ENCODE measurements around the gene WDR20. TPM values are rescaled to one million over a fixed set of nuclear protein-coding genes. Genes with fewer than 3 reads are reported as not detected.
A peak's percentile ranks its signal among the peaks of the same experiment; 100 is the strongest.

The WDR20 gene
- total and polyA plus RNA-seq, 2 of the 8 experiments (the other 6 are each of a cell fraction or from before 2014, with no cell fraction given): 11.2 to 26.7 TPM

DNA sequence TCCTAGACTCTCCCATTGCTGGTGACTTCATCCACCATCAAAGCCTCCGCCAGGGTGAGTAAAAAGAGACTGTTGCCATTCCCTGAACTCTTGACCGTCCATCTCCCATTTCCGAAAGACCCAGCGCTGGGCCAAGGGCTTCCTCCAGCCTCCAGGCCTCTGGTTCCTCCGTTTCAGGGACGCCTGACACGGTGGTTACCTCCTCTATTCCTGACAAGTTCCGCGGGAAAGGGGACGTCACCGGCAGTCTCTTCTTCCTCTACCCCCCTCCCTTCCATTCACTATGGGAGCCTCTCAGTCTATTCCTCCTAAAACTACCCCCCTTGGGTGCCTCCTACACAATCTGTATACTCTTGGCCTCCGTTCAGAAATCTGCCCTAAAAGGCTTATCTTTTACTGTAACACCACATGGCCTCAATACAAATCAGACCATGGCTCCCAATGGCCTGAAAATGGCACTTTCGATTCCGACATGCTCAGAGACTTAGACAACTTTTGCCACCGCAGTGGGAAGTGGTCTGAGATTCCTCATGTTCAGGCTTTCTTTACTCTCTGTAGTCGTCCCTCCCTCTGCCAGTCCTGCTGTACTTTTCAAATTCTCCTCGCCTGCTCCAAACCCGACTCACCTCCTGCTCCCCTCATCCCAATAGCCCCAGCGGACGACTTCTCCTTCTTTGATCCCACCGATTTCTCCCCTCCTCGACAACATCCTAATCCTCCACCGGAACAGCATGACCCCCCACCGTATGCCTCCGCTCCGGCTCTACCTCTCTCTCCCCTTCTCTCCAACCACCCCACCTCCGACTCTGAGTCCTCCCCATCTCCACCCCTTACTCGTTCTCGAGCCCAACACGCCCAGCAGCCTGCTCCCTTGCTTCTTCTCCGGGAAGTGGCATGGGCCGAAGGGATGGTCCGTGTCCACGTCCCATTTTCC is 94.9 kb downstream of the WDR20 start:
- WGBS, 2 experiments (ENCODE audit: extremely low coverage in 1 of 2, insufficient coverage in 1 of 2, insufficient read length in 1 of 2, insufficient replicate concordance in 2 of 2, low coverage in 1 of 2, low lambda C conversion rate in 2 of 2, missing lambda C conversion rate in 1 of 2): 83% methylated on average over 34 of the region's 34 CpGs; no CpG with 5 or more reads in 1 of the 2 experiments
- Histone ChIP-seq H3K4me2 (ENCODE audit: insufficient read depth in 1 of 2, low read depth in 2 of 2, low read length in 2 of 2) (no peak overlapping the region), H3K23me2 (ENCODE audit: low read depth, low read length) (0 out of 2 replicates have a peak, but pooled peaks cover 2% of the 10 kb centered on the region), H3K4ac (replicated peaks; ENCODE audit: insufficient read length, low read depth, low read length) (no peak overlapping the region), H3K36me3 (ENCODE audit: control insufficient read depth in 2 of 4, insufficient read depth in 4 of 4, low read length in 3 of 4) (no peaks in the 10 kb centered on the region), H3K14ac (ENCODE audit: insufficient read length) (no peak overlapping the region), H4K5ac (ENCODE audit: insufficient read length, low read depth, low read length) (no peak overlapping the region), H3K9ac (replicated peaks in 1 of 4; ENCODE audit: extremely low read depth in 1 of 4, low read depth in 3 of 4, low read length in 3 of 4) (no peak overlapping the region; a peak in 1 of 7 replicates), H3K4me1 (replicated peaks in 1 of 4; ENCODE audit: control insufficient read depth in 3 of 4, insufficient read depth in 4 of 4, low read length in 3 of 4) (peaks cover 0 to 6% (median 2%) of the 10 kb centered on the region in 4 experiments; a peak in 4 of 7 replicates), H2BK12ac (ENCODE audit: low read depth, low read length) (0 out of 2 replicates have a peak overlapping the region, but pooled peaks have one; percentile 9), H2BK15ac (ENCODE audit: low read length) (no peak overlapping the region), H2AK5ac (ENCODE audit: low read depth, low read length) (no peak overlapping the region), H3K79me2 (ENCODE audit: control insufficient read depth in 1 of 2, insufficient read depth in 2 of 2, low read length in 2 of 2) (no peaks in the 10 kb centered on the region), H3K56ac (replicated peaks; ENCODE audit: insufficient read length, low read depth, low read length) (no peak overlapping the region), H2BK5ac (ENCODE audit: low read depth, low read length) (no peak overlapping the region), H3K4me3 (ENCODE audit: extremely low read depth in 1 of 4, insufficient read depth in 2 of 4, low read depth in 3 of 4, low read length in 4 of 4) (no peak overlapping the region), H3K27ac (ENCODE audit: low read depth, low read length) (no peak overlapping the region), H4K91ac (replicated peaks; ENCODE audit: insufficient read length, low read length) (no peak overlapping the region), H3K27me3 (replicated peaks in 1 of 4; ENCODE audit: control insufficient read depth in 3 of 4, extremely low read depth in 1 of 4, insufficient read depth in 3 of 4, low read length in 3 of 4) (no peaks in the 10 kb centered on the region), H4K8ac (ENCODE audit: extremely low read depth, insufficient read depth, low read length) (no peak overlapping the region), H3K9me3 (ENCODE audit: insufficient read depth in 2 of 2, low read depth in 1 of 2, low read length in 1 of 2) (no peaks in the 10 kb centered on the region), H2BK120ac (replicated peaks; ENCODE audit: low read depth, low read length) (no peak overlapping the region), H4K20me1 (replicated peaks in 1 of 2; ENCODE audit: control insufficient read depth in 1 of 2, insufficient read depth in 2 of 2, low read length in 2 of 2) (no peaks in the 10 kb centered on the region), H3K23ac (ENCODE audit: insufficient read length) (no peak overlapping the region), H3K18ac (ENCODE audit: extremely low read depth, low read length) (no peak overlapping the region), H3K79me1 (ENCODE audit: low read depth, low read length) (no peaks in the 10 kb centered on the region), H2AFZ (ENCODE audit: low read length) (no peak overlapping the region), H2BK20ac (ENCODE audit: low read length) (no peak overlapping the region)
- DNase-seq (ENCODE audit: low read depth in 1 of 2, low spot score in 2 of 2) (no peak), FAIRE-seq (no peak)
- POLR2A ChIA-PET (ENCODE audit: partially characterized antibody): no interaction called here
- CTCF ChIA-PET (ENCODE audit: partially characterized antibody): interaction anchor here (1.2 to 6.4 kb wide), 2 partner anchors 19 to 82 kb away, joined by 3 to 44 read pairs; partner anchors contain the start of gene ZNF839
- no peak for TF ChIP-seq CREB1 (IDR thresholded peaks at IDR 0.05)
- no peak for TF ChIP-seq CHD1 (IDR thresholded peaks at IDR 0.05; ENCODE audit: low read depth, low read length)
